HepG2 (cell line): ENCODE results near the gene FEM1B. TPM values are rescaled to one million over a fixed set of nuclear protein-coding genes. Genes with fewer than 3 reads are reported as not detected.

ENCODE experiments used
- ATAC-seq: fragments of 200-7000 bp; cut with Tn5 transposase; 3 replicates; pipeline ENCODE4 v1.9.1; 2020; ENCODE audit warnings: mild to moderate bottlenecking, moderate library complexity
- BruUV-seq: library from RNA; stranded (reverse); fragments of 400-500 nt; replicated peaks from 2 replicates; lab custom pipeline; 2021; lab: Mats Ljungman, UMichigan
- CTCF ChIA-PET: fragments of 300-600 bp; formaldehyde crosslinking; extraction: SDS; loops from one replicate; lab custom pipeline; 2021; ENCODE audit warnings: low total read pairs, inconsistent platforms, low intra/inter-chr PET ratio; lab: Yijun Ruan, JAX
- POLR2A ChIA-PET: fragments of 350-600 bp; sonication (Branson Sonifier 250); formaldehyde crosslinking; loops from one replicate; lab custom pipeline; 2020; ENCODE audit warnings: antibody characterized with exemption, inconsistent platforms; lab: Yijun Ruan, JAX
- DNase-seq: peaks from one replicate; pipeline ENCODE4 v3.0.0-alpha.2; 2015; ENCODE audit warnings: low spot score
- FAIRE-seq: peaks from 3 replicates; lab custom pipeline; 2011; peaks lifted over from hg19 to GRCh38; lab: Jason Lieb, UNC
- H2AFZ ChIP-seq: one replicate; pipeline ENCODE4 v1.6.1; 2011; ENCODE audit warnings: low read length, inconsistent platforms
- H3K27ac ChIP-seq: fragments of 300-600 bp; 3 replicates; pipeline ENCODE4 v1.8.0; 2011; ENCODE audit warnings: mixed run types, mild to moderate bottlenecking, mixed read lengths, low read length, inconsistent platforms; ENCODE audit not compliant: insufficient read depth; ENCODE audit errors: extremely low read length
- H3K27me3 ChIP-seq, 2 experiments: fragments of 200-600 bp in 1 of 2; 2 replicates in 1 of 2; 3 replicates in 1 of 2; pipeline versions ENCODE4 v1.6.0 to v1.8.0; 2011; ENCODE audit warnings: low read length in 2 of 2, mild to moderate bottlenecking in 2 of 2, moderate library complexity in 2 of 2, inconsistent platforms in 1 of 2; ENCODE audit not compliant: insufficient read depth in 2 of 2, control insufficient read depth in 1 of 2
- H3K36me3 ChIP-seq, 2 experiments: fragments of 200-600 bp in 1 of 2; replicated peaks in 1 of 2; 2 replicates in 1 of 2; 3 replicates in 1 of 2; pipeline versions ENCODE4 v1.5.1 to v1.8.0; 2011; ENCODE audit warnings: low read length in 2 of 2, inconsistent platforms in 1 of 2; ENCODE audit not compliant: insufficient read depth in 2 of 2, control insufficient read depth in 1 of 2
- H3K4me1 ChIP-seq: 2 replicates; pipeline ENCODE4 v1.5.1; 2012; ENCODE audit warnings: low read length, inconsistent platforms; ENCODE audit not compliant: insufficient read depth
- H3K4me2 ChIP-seq: 2 replicates; pipeline ENCODE4 v1.6.0; 2011; ENCODE audit warnings: low read depth, low read length, inconsistent platforms
- H3K4me3 ChIP-seq, 3 experiments: fragments of 200-600 bp in 1 of 3; sonication (generic), shearing (Covaris generic) in 1 of 3; replicated peaks in 1 of 3; 2 replicates each; pipeline ENCODE4 v1.5.1; 2011 to 2016; ENCODE audit warnings: low read length in 3 of 3, inconsistent platforms in 2 of 3, low read depth in 2 of 3, mild to moderate bottlenecking in 2 of 3, control low read depth in 1 of 3, mixed read lengths in 1 of 3; ENCODE audit not compliant: insufficient read depth in 1 of 3
- H3K79me2 ChIP-seq: one replicate; pipeline ENCODE4 v1.6.1; 2011; ENCODE audit warnings: low read length, inconsistent platforms; ENCODE audit not compliant: insufficient read depth
- H3K9ac ChIP-seq: 2 replicates; pipeline ENCODE4 v1.6.0; 2011; ENCODE audit warnings: mild to moderate bottlenecking, low read depth, low read length, inconsistent platforms; ENCODE audit not compliant: insufficient read depth
- H3K9me3 ChIP-seq: 2 replicates; pipeline ENCODE4 v1.5.1; 2012; ENCODE audit warnings: mild to moderate bottlenecking, low read length
- H4K20me1 ChIP-seq: 2 replicates; pipeline ENCODE4 v1.6.0; 2011; ENCODE audit warnings: inconsistent platforms, mild to moderate bottlenecking, low read length, moderate library complexity; ENCODE audit not compliant: insufficient read depth
- ADNP ChIP-seq: sonication (generic); formaldehyde crosslinking; IDR thresholded peaks from 2 replicates; pipeline ENCODE4 v1.4.0; 2020; ENCODE audit warnings: missing genetic modification reagents
- ARNT2 ChIP-seq: sonication (generic); formaldehyde crosslinking; IDR thresholded peaks from 2 replicates; pipeline ENCODE4 v1.8.0; 2022; ENCODE audit warnings: mild to moderate bottlenecking, low read depth, missing genetic modification reagents, moderate library complexity
- LBX2 ChIP-seq: sonication (generic); formaldehyde crosslinking; IDR thresholded peaks from 2 replicates; pipeline ENCODE4 v1.5.0; 2020; ENCODE audit warnings: missing genetic modification reagents, mild to moderate bottlenecking, borderline replicate concordance
- MAX ChIP-seq: IDR thresholded peaks from 2 replicates; pipeline ENCODE4 v1.6.1; 2012; ENCODE audit warnings: inconsistent platforms
- MIER3 ChIP-seq: IDR thresholded peaks from 2 replicates; pipeline ENCODE4 v1.6.1; 2016; ENCODE audit warnings: missing compliant biosample characterization, borderline replicate concordance
- NONO ChIP-seq, 2 experiments: fragments of 450-650 bp in 1 of 2; sonication (generic) in 1 of 2; formaldehyde crosslinking in 1 of 2; IDR thresholded peaks in 1 of 2; conservative IDR thresholded peaks in 1 of 2; 2 replicates each; pipeline versions ENCODE4 v1.6.1 to v1.8.0; 2017 to 2022; ENCODE audit warnings: mild to moderate bottlenecking in 1 of 2, missing genetic modification reagents in 1 of 2, moderate library complexity in 1 of 2
- RAD21 ChIP-seq: fragments of 450-650 bp; formaldehyde crosslinking; IDR thresholded peaks from 2 replicates; pipeline ENCODE4 v1.5.0; 2020; ENCODE audit warnings: mild to moderate bottlenecking
- SALL2 ChIP-seq: sonication (generic); formaldehyde crosslinking; IDR thresholded peaks from 2 replicates; pipeline ENCODE4 v1.8.1; 2023; ENCODE audit warnings: mild to moderate bottlenecking, missing genetic modification reagents, inconsistent platforms
- SMC3 ChIP-seq: IDR thresholded peaks from 2 replicates; pipeline ENCODE4 v1.6.1; 2011; ENCODE audit warnings: low read length, improper control_type of control experiment
- ZNF264 ChIP-seq: sonication (generic); formaldehyde crosslinking; IDR thresholded peaks from 2 replicates; pipeline ENCODE4 v1.4.0; 2020; ENCODE audit warnings: missing genetic modification reagents
- WGBS: methylation state at CpG from one replicate; pipeline ENCODE4 v1.1.6; 2017; ENCODE audit warnings: low lambda C conversion rate; 5-methylcytosine and 5-hydroxymethylcytosine counted together
- in situ Hi-C: cut with HindIII; loops from 2 replicates; pipeline ENCODE4 v1.10.0; 2017; ENCODE audit warnings: low pct_unique_long_range_greater_than_20kb; ENCODE audit not compliant: extremely low pct_ligation_motif_present
- intact Hi-C: fragments of 100-400 bp; cut with micrococcal nuclease; formaldehyde crosslinking; loops from one replicate; pipeline ENCODE4 v1.10.0; 2022; ENCODE audit not compliant: unreplicated experiment
- polyA plus RNA-seq, 8 experiments: library from polyadenylated mRNA; depleted of rRNA in 3 of 8; stranded (reverse) in 7 of 8; unstranded in 1 of 8; fragments of >200 nt; fragmentation: Illumina TruSeq in 4 of 8; extraction: Trizol in 4 of 8; gene quantifications; 2 replicates each; pipeline versions ENCODE4 v1.2.1 to v1.2.3, GENCODE V29; 2011 to 2016; ENCODE audit warnings: low read depth in 4 of 8, missing spikeins in 1 of 8, mixed read lengths in 1 of 8; ENCODE audit not compliant: insufficient read depth in 1 of 8
- total RNA-seq, 5 experiments: library from RNA; depleted of rRNA; stranded (reverse); fragments of >200 nt; fragmentation: Illumina TruSeq; extraction: Trizol; gene quantifications; 2 replicates each; pipeline ENCODE4 v1.2.3, GENCODE V29; 2016; ENCODE audit warnings: low read depth in 1 of 5

FEM1B gene
- total and polyA plus RNA-seq, 2 of the 13 experiments (the other 11 are each of a cell fraction or from before 2014, with no cell fraction given) = 38.1 to 40.0 TPM

GRCh38 chr15:68335655-68336054 is 58.1 kb downstream of the FEM1B start:
- Histone ChIP-seq H3K27ac (no peak overlapping the region), H2AFZ (no peak overlapping the region), H3K4me2 (no peak overlapping the region), H3K27me3 (peaks cover 2 to 69% of the 10 kb centered on the region in 2 experiments; a peak in 4 of 5 replicates), H3K9ac (no peak overlapping the region), H3K36me3 (no peaks in the 10 kb centered on the region), H3K79me2 (no peaks in the 10 kb centered on the region), H3K4me1 (no peaks in the 10 kb centered on the region), H3K9me3 (no peaks in the 10 kb centered on the region), H4K20me1 (no peaks in the 10 kb centered on the region), H3K4me3 (no peak overlapping the region)
- ATAC-seq (no peak), FAIRE-seq (no peak), DNase-seq (no peak)
- TF ChIP-seq NONO (IDR thresholded peaks at IDR 0.05) = no peak
- TF ChIP-seq NONO (CRISPR knock-in tag; conservative IDR thresholded peaks at IDR 0.05) = no peak
- no peak for TF ChIP-seq ADNP
- no peak for TF ChIP-seq SMC3
- TF ChIP-seq ZNF264 (CRISPR knock-in tag) = no peak
- TF ChIP-seq MAX = no peak
- TF ChIP-seq MIER3 = no peak
- no peak for TF ChIP-seq ARNT2 (CRISPR knock-in tag)
- no peak for TF ChIP-seq SALL2 (CRISPR knock-in tag)
- TF ChIP-seq LBX2 (CRISPR knock-in tag) = no peak
- TF ChIP-seq RAD21 (CRISPR knock-in tag) = no peak
- CTCF ChIA-PET = no interaction called here
- in situ Hi-C loops = no loop called here
- POLR2A ChIA-PET = no interaction called here
- 22% methylated on average over 3 of the region's 14 CpGs for WGBS
- BruUV-seq = no TSS peak
- intact Hi-C loops = no loop called here
